Gastroesophageal sphincter (tissue), 3 donors: ENCODE data around the gene TSPAN15.

Experiments used
- CTCF ChIP-seq, 4 experiments: fragments of 200-600 bp in 2 of 4; fragments of 450-650 bp in 2 of 4; sonication (generic) in 1 of 4; IDR thresholded peaks; one replicate each; pipeline ENCODE4 v1.5.1; 2017 to 2019; ENCODE audit warnings: antibody characterized with exemption in 4 of 4, mild to moderate bottlenecking in 2 of 4, moderate library complexity in 2 of 4
- EP300 ChIP-seq: sonication (generic); formaldehyde crosslinking; IDR thresholded peaks from one replicate; pipeline ENCODE4 v1.6.1; 2017; ENCODE audit warnings: antibody characterized with exemption, mild to moderate bottlenecking
- POLR2A ChIP-seq, 2 donors: fragments of 450-650 bp; IDR thresholded peaks; one replicate each; pipeline ENCODE4 v1.6.1; 2017; ENCODE audit warnings: antibody characterized with exemption in 2 of 2, mild to moderate bottlenecking in 2 of 2, moderate library complexity in 1 of 2
- POLR2AphosphoS5 ChIP-seq: sonication (generic); formaldehyde crosslinking; IDR thresholded peaks from one replicate; pipeline ENCODE4 v1.6.1; 2017; ENCODE audit warnings: antibody characterized with exemption

GRCh38 chr10:69419096-69419743 is 32.0 kb upstream of the TSPAN15 start:
- no peak for TF ChIP-seq CTCF (IDR thresholded peaks at IDR 0.05)
- no peak for TF ChIP-seq POLR2A (IDR thresholded peaks at IDR 0.05)
- TF ChIP-seq POLR2AphosphoS5 = no peak
- no peak for TF ChIP-seq EP300
